PFSK-1 (cell line): Measurements from ENCODE around the gene CRB1.

Source experiments
- POLR2AphosphoS5 ChIP-seq: IDR thresholded peaks from 2 replicates; pipeline ENCODE4 v1.6.1; 2012; ENCODE audit warnings: low read depth, mild to moderate bottlenecking, control low read depth, low read length, moderate library complexity
- SIN3A ChIP-seq: IDR thresholded peaks from 2 replicates; pipeline ENCODE4 v1.6.1; 2012; ENCODE audit warnings: mild to moderate bottlenecking, low read length, moderate library complexity, borderline replicate concordance; ENCODE audit not compliant: insufficient read depth
- TAF1 ChIP-seq: IDR thresholded peaks from 2 replicates; pipeline ENCODE4 v1.6.1; 2012; ENCODE audit warnings: low read length, control low read depth, borderline replicate concordance; ENCODE audit not compliant: insufficient read depth
- TF ChIP-seq, protein P1 (sequence below), 2 experiments: IDR thresholded peaks; 2 replicates each; pipeline versions ENCODE4 v1.6.1 to v1.8.0; 2011 to 2012; ENCODE audit warnings: low read depth in 2 of 2, low read length in 2 of 2, control low read depth in 1 of 2, inconsistent platforms in 1 of 2, mild to moderate bottlenecking in 1 of 2, moderate library complexity in 1 of 2; ENCODE audit not compliant: insufficient read depth in 1 of 2

- TF ChIP-seq, protein P1, sequence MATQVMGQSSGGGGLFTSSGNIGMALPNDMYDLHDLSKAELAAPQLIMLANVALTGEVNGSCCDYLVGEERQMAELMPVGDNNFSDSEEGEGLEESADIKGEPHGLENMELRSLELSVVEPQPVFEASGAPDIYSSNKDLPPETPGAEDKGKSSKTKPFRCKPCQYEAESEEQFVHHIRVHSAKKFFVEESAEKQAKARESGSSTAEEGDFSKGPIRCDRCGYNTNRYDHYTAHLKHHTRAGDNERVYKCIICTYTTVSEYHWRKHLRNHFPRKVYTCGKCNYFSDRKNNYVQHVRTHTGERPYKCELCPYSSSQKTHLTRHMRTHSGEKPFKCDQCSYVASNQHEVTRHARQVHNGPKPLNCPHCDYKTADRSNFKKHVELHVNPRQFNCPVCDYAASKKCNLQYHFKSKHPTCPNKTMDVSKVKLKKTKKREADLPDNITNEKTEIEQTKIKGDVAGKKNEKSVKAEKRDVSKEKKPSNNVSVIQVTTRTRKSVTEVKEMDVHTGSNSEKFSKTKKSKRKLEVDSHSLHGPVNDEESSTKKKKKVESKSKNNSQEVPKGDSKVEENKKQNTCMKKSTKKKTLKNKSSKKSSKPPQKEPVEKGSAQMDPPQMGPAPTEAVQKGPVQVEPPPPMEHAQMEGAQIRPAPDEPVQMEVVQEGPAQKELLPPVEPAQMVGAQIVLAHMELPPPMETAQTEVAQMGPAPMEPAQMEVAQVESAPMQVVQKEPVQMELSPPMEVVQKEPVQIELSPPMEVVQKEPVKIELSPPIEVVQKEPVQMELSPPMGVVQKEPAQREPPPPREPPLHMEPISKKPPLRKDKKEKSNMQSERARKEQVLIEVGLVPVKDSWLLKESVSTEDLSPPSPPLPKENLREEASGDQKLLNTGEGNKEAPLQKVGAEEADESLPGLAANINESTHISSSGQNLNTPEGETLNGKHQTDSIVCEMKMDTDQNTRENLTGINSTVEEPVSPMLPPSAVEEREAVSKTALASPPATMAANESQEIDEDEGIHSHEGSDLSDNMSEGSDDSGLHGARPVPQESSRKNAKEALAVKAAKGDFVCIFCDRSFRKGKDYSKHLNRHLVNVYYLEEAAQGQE (IDR thresholded peaks at IDR 0.05; ENCODE audit: insufficient read depth in 1 of 2, low read depth in 2 of 2, low read length in 2 of 2), result no peak
- TF ChIP-seq POLR2AphosphoS5, result no peak
- TF ChIP-seq TAF1, result no peak
- no peak for TF ChIP-seq SIN3A
Measured at GRCh38 chr1:197485790-197486189, 217.7 kb downstream of the CRB1 start.
